ENCODE data around the gene RDH16.

The RDH16 gene

GRCh38 chr12:56908136-56908535 is 49.3 kb downstream of the RDH16 start:
- TF ChIP-seq CTCF (conservative IDR thresholded peaks at IDR 0.05; ENCODE audit: low read depth, low read length): no peak
- DNase-seq (ENCODE audit: low read depth): no peak
- H3K4me3 ChIP-seq (ENCODE audit: low read length): no peak overlapping the region

GRCh38 chr12:56905852-56906251 is 51.6 kb downstream of the RDH16 start:
- DNase-seq (ENCODE audit: low read depth): no peak

GRCh38 chr12:56903374-56903773 is 54.0 kb downstream of the RDH16 start:
- no peak for TF ChIP-seq CTCF (conservative IDR thresholded peaks at IDR 0.05; ENCODE audit: low read depth, low read length)
- no peak for DNase-seq (ENCODE audit: low read depth)
- no peak overlapping the region for H3K4me3 ChIP-seq (ENCODE audit: low read length)

More at GRCh38 chr12:56905852-56906251, 51.6 kb downstream of the RDH16 start:
- TF ChIP-seq CTCF (conservative IDR thresholded peaks at IDR 0.05; ENCODE audit: low read depth, low read length): no peak
- no peak overlapping the region for H3K4me3 ChIP-seq (ENCODE audit: low read length)
